IMR-90 (cell line): ENCODE results near the gene MTFR1L. TPM values are rescaled to one million over a fixed set of nuclear protein-coding genes. Genes with fewer than 3 reads are reported as not detected.

ENCODE experiments used
- ATAC-seq: fragments of 200-7000 bp; cut with Tn5 transposase; 2 replicates; pipeline ENCODE4 v1.9.1; 2020; ENCODE audit warnings: low read depth, mild to moderate bottlenecking, moderate library complexity
- BruUV-seq: library from RNA; stranded (reverse); fragments of 400-500 nt; replicated peaks from 2 replicates; lab custom pipeline; 2021; lab: Mats Ljungman, UMichigan
- CTCF ChIA-PET: fragments of 300-600 bp; formaldehyde crosslinking; extraction: SDS; loops from one replicate; lab custom pipeline; 2021; ENCODE audit warnings: antibody characterized with exemption; lab: Yijun Ruan, JAX
- POLR2A ChIA-PET: fragments of 300-600 bp; sonication (Branson Sonifier 250); formaldehyde crosslinking; loops from one replicate; lab custom pipeline; 2022; ENCODE audit warnings: antibody characterized with exemption; ENCODE audit not compliant: unreplicated experiment; lab: Charles Lee
- DNase-seq: peaks from one replicate; pipeline ENCODE4 v3.0.0; 2013
- H2AFZ ChIP-seq: replicated peaks from 2 replicates; pipeline ENCODE3; 2013; ENCODE audit warnings: low read length, mild to moderate bottlenecking; ENCODE audit not compliant: poor library complexity
- H2AK5ac ChIP-seq: 2 replicates; pipeline ENCODE4 v1.6.1; 2013; ENCODE audit warnings: low read depth, low read length, inconsistent platforms
- H2AK9ac ChIP-seq: replicated peaks from 2 replicates; pipeline ENCODE3; 2013; ENCODE audit warnings: mild to moderate bottlenecking, low read depth, low read length, moderate library complexity; ENCODE audit not compliant: poor library complexity
- H2BK120ac ChIP-seq: 2 replicates; pipeline ENCODE4 v1.6.1; 2013; ENCODE audit warnings: low read depth, low read length, inconsistent platforms
- H2BK15ac ChIP-seq: 3 replicates; pipeline ENCODE4 v1.6.1; 2013; ENCODE audit warnings: low read depth, low read length, inconsistent platforms
- H2BK20ac ChIP-seq: 2 replicates; pipeline ENCODE4 v1.6.1; 2013; ENCODE audit warnings: low read depth, mild to moderate bottlenecking, inconsistent platforms, low read length, moderate library complexity
- H2BK5ac ChIP-seq: 2 replicates; pipeline ENCODE4 v1.6.1; 2013; ENCODE audit warnings: mild to moderate bottlenecking, low read depth, low read length, inconsistent platforms; ENCODE audit not compliant: poor library complexity, severe bottlenecking
- H3K14ac ChIP-seq: replicated peaks from 2 replicates; pipeline ENCODE4 v1.6.1; 2013; ENCODE audit warnings: low read depth, low read length, inconsistent platforms
- H3K18ac ChIP-seq: 2 replicates; pipeline ENCODE4 v1.6.1; 2013; ENCODE audit warnings: low read depth, low read length, control low read depth
- H3K23ac ChIP-seq: 2 replicates; pipeline ENCODE4 v1.6.1; 2013; ENCODE audit warnings: low read depth, low read length, inconsistent platforms
- H3K27ac ChIP-seq: 2 replicates; pipeline ENCODE4 v1.5.1; 2013; ENCODE audit warnings: mild to moderate bottlenecking, control low read depth, low read length; ENCODE audit not compliant: insufficient read depth
- H3K27me3 ChIP-seq: 2 replicates; pipeline ENCODE4 v1.6.1; 2013; ENCODE audit warnings: low read length; ENCODE audit not compliant: control insufficient read depth, insufficient read depth
- H3K36me3 ChIP-seq: 2 replicates; pipeline ENCODE4 v1.6.1; 2013; ENCODE audit warnings: low read length, mixed read lengths; ENCODE audit not compliant: control insufficient read depth, insufficient read depth
- H3K4ac ChIP-seq: 2 replicates; pipeline ENCODE4 v1.6.1; 2013; ENCODE audit warnings: low read depth, low read length, inconsistent platforms
- H3K4me1 ChIP-seq: 2 replicates; pipeline ENCODE4 v1.6.1; 2013; ENCODE audit warnings: low read length, mixed read lengths; ENCODE audit not compliant: control insufficient read depth, insufficient read depth
- H3K4me2 ChIP-seq: 2 replicates; pipeline ENCODE4 v1.6.1; 2013; ENCODE audit warnings: low read depth, mild to moderate bottlenecking, control low read depth, low read length, moderate library complexity
- H3K4me3 ChIP-seq: 2 replicates; pipeline ENCODE4 v1.5.1; 2013; ENCODE audit warnings: low read depth, mild to moderate bottlenecking, control low read depth, low read length, moderate library complexity; ENCODE audit not compliant: insufficient read depth
- H3K56ac ChIP-seq: 2 replicates; pipeline ENCODE4 v1.6.1; 2013; ENCODE audit warnings: low read length, inconsistent platforms; ENCODE audit not compliant: insufficient read depth; ENCODE audit errors: extremely low read depth
- H3K79me1 ChIP-seq, 2 experiments: 2 replicates each; pipeline ENCODE4 v1.6.1; 2013; ENCODE audit warnings: low read length in 2 of 2, inconsistent platforms in 1 of 2, low read depth in 1 of 2
- H3K9ac ChIP-seq: 2 replicates; pipeline ENCODE4 v1.6.1; 2013; ENCODE audit warnings: low read depth, low read length, control low read depth
- H3K9me1 ChIP-seq: 2 replicates; pipeline ENCODE4 v1.6.1; 2013; ENCODE audit warnings: low read length, inconsistent platforms; ENCODE audit not compliant: insufficient read depth
- H3K9me3 ChIP-seq: 2 replicates; pipeline ENCODE4 v1.6.1; 2013; ENCODE audit warnings: low read length; ENCODE audit not compliant: control insufficient read depth, insufficient read depth
- H4K20me1 ChIP-seq: 2 replicates; pipeline ENCODE4 v1.6.1; 2013; ENCODE audit warnings: low read length, inconsistent platforms; ENCODE audit not compliant: insufficient read depth
- H4K5ac ChIP-seq: 2 replicates; pipeline ENCODE4 v1.6.1; 2013; ENCODE audit warnings: mild to moderate bottlenecking, low read depth, low read length, control low read depth
- H4K8ac ChIP-seq, 2 experiments: 2 replicates each; pipeline ENCODE4 v1.6.1; 2013; ENCODE audit warnings: low read depth in 2 of 2, low read length in 2 of 2, control low read depth in 1 of 2, inconsistent platforms in 1 of 2
- H4K91ac ChIP-seq: 2 replicates; pipeline ENCODE4 v1.6.1; 2013; ENCODE audit warnings: low read depth, low read length, inconsistent platforms; ENCODE audit not compliant: insufficient read depth
- BHLHE40 ChIP-seq: fragments of 150-350 bp; IDR thresholded peaks from 2 replicates; pipeline ENCODE4 v1.6.1; 2016; ENCODE audit warnings: mild to moderate bottlenecking, low read depth, low read length
- CEBPB ChIP-seq: IDR thresholded peaks from 2 replicates; pipeline ENCODE4 v1.6.1; 2012; ENCODE audit warnings: low read depth, low read length, improper control_type of control experiment
- CHD1 ChIP-seq: IDR thresholded peaks from 2 replicates; pipeline ENCODE4 v1.6.1; 2012; ENCODE audit warnings: low read depth, low read length, improper control_type of control experiment
- CTCF ChIP-seq: conservative IDR thresholded peaks from 2 replicates; pipeline ENCODE4 v1.5.1; 2012; ENCODE audit warnings: mild to moderate bottlenecking, low read depth, low read length, improper control_type of control experiment
- MAFK ChIP-seq: IDR thresholded peaks from 2 replicates; pipeline ENCODE4 v1.6.1; 2012; ENCODE audit warnings: low read depth, low read length, improper control_type of control experiment
- MAZ ChIP-seq: IDR thresholded peaks from 2 replicates; pipeline ENCODE4 v1.6.1; 2012; ENCODE audit warnings: low read depth, mild to moderate bottlenecking, low read length, improper control_type of control experiment, moderate library complexity, borderline replicate concordance
- MXI1 ChIP-seq: IDR thresholded peaks from 2 replicates; pipeline ENCODE4 v1.6.1; 2012; ENCODE audit warnings: low read depth, mild to moderate bottlenecking, low read length, moderate library complexity, borderline replicate concordance
- NFE2L2 ChIP-seq: fragments of 150-350 bp; IDR thresholded peaks from 2 replicates; pipeline ENCODE4 v1.6.1; 2016; ENCODE audit warnings: low read depth, mild to moderate bottlenecking, low read length
- POLR2A ChIP-seq: IDR thresholded peaks from 2 replicates; pipeline ENCODE4 v1.6.1; 2012; ENCODE audit warnings: mild to moderate bottlenecking, low read depth, low read length
- RCOR1 ChIP-seq: IDR thresholded peaks from 2 replicates; pipeline ENCODE4 v1.6.1; 2012; ENCODE audit warnings: mild to moderate bottlenecking, low read length, improper control_type of control experiment; ENCODE audit not compliant: insufficient replicate concordance
- RFX5 ChIP-seq: IDR thresholded peaks from 2 replicates; pipeline ENCODE4 v1.8.0; 2012; ENCODE audit warnings: low read depth, mild to moderate bottlenecking, low read length, moderate library complexity
- SMC3 ChIP-seq: fragments of 150-350 bp; IDR thresholded peaks from 2 replicates; pipeline ENCODE4 v1.6.1; 2016; ENCODE audit warnings: low read depth, mild to moderate bottlenecking, antibody characterized with exemption, low read length, moderate library complexity
- WGBS, 2 experiments: methylation state at CpG; one replicate each; pipeline versions ENCODE4 v1.1.5 to v1.1.7; 2013; ENCODE audit warnings: missing lambda C conversion rate in 2 of 2; ENCODE audit not compliant: insufficient read length in 1 of 2; ENCODE audit errors: extremely low coverage in 2 of 2; 5-methylcytosine and 5-hydroxymethylcytosine counted together
- dilution Hi-C: fragments of 300-500 bp; cut with HindIII; formaldehyde crosslinking; loops from one replicate; pipeline ENCODE4 v1.14.3; 2018; ENCODE audit warnings: low sequenced_read_pairs; ENCODE audit not compliant: unreplicated experiment
- in situ Hi-C: fragments of 300-500 bp; cut with MboI; formaldehyde crosslinking; loops from 3 replicates; pipeline ENCODE4 v1.14.3; 2019; ENCODE audit warnings: low sequenced_read_pairs, inconsistent platforms, mixed read lengths
- intact Hi-C: fragments of 100-400 bp; cut with micrococcal nuclease; formaldehyde crosslinking; loops from 2 replicates; pipeline ENCODE4 v1.10.0; 2022
- polyA plus RNA-seq, 3 experiments: library from polyadenylated mRNA; depleted of rRNA; stranded (reverse); fragments of >200 nt; gene quantifications; 2 replicates each; pipeline ENCODE4 v1.2.3, GENCODE V29; 2012; ENCODE audit warnings: low replicate concordance in 1 of 3
- total RNA-seq: library from RNA; depleted of rRNA; stranded (reverse); fragments of >200 nt; gene quantifications from 2 replicates; pipeline ENCODE4 v1.2.3, GENCODE V29; 2012
- TF ChIP-seq, protein P1 (sequence below): fragments of 150-350 bp; IDR thresholded peaks from 2 replicates; pipeline ENCODE4 v1.6.1; 2016; ENCODE audit warnings: low read depth, mild to moderate bottlenecking, low read length, moderate library complexity, borderline replicate concordance
- TF ChIP-seq, protein P2 (sequence below): fragments of 150-350 bp; IDR thresholded peaks from 2 replicates; pipeline ENCODE4 v1.6.1; 2017; ENCODE audit warnings: mild to moderate bottlenecking, antibody characterized with exemption, low read length, low read depth

MTFR1L gene
- total and polyA plus RNA-seq, 2 of the 4 experiments (the other 2 are of a cell fraction): 69.1 to 69.7 TPM

GRCh38 chr1:25774206-25774803, 45.4 kb upstream of the MTFR1L start:
- intact Hi-C loops (no loop called here), in situ Hi-C loops (no loop called here), dilution Hi-C loops (no loop called here)
- no peak overlapping the region for H2BK15ac ChIP-seq
- no peak overlapping the region for H4K91ac ChIP-seq
- H3K4me1 ChIP-seq: peaks cover 4% of the 10 kb centered on the region; the same call in 1 of the 2 replicates
- ChIA-PET POLR2A (no interaction called here), CTCF (no interaction called here)
- peaks cover 28% of the 10 kb centered on the region; the same call in 1 of the 2 replicates for H3K36me3 ChIP-seq
- no peak overlapping the region for H2BK120ac ChIP-seq
- no peak overlapping the region for H3K4me2 ChIP-seq
- peaks cover 6% of the 10 kb centered on the region for H3K9me1 ChIP-seq
- DNase-seq (no peak), ATAC-seq (no peak)
- H3K56ac ChIP-seq: no peak overlapping the region
- no peaks in the 10 kb centered on the region for H3K79me1 ChIP-seq
- H2BK5ac ChIP-seq: no peak overlapping the region
- no peak overlapping the region for H2BK20ac ChIP-seq
- no peak overlapping the region for H4K5ac ChIP-seq
- 77% methylated on average over 4 of the region's 13 CpGs; no CpG with 5 or more reads in 1 of the 2 experiments for WGBS, 2 experiments
- no peak overlapping the region for H3K18ac ChIP-seq
- no TSS peak for BruUV-seq
- no peak overlapping the region for H3K14ac ChIP-seq
- no peak overlapping the region for H3K27ac ChIP-seq
- H3K27me3 ChIP-seq: no peaks in the 10 kb centered on the region
- no peaks in the 10 kb centered on the region for H3K9me3 ChIP-seq
- H2AK9ac ChIP-seq: no peak overlapping the region
- H2AK5ac ChIP-seq: no peak overlapping the region
- no peak overlapping the region for H4K8ac ChIP-seq
- H2AFZ ChIP-seq: no peak overlapping the region
- no peak for TF ChIP-seq POLR2A
- TF ChIP-seq, protein P1, sequence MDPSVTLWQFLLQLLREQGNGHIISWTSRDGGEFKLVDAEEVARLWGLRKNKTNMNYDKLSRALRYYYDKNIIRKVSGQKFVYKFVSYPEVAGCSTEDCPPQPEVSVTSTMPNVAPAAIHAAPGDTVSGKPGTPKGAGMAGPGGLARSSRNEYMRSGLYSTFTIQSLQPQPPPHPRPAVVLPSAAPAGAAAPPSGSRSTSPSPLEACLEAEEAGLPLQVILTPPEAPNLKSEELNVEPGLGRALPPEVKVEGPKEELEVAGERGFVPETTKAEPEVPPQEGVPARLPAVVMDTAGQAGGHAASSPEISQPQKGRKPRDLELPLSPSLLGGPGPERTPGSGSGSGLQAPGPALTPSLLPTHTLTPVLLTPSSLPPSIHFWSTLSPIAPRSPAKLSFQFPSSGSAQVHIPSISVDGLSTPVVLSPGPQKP: no peak
- TF ChIP-seq CTCF: no peak
- no peak for TF ChIP-seq RFX5
- TF ChIP-seq, protein P2, sequence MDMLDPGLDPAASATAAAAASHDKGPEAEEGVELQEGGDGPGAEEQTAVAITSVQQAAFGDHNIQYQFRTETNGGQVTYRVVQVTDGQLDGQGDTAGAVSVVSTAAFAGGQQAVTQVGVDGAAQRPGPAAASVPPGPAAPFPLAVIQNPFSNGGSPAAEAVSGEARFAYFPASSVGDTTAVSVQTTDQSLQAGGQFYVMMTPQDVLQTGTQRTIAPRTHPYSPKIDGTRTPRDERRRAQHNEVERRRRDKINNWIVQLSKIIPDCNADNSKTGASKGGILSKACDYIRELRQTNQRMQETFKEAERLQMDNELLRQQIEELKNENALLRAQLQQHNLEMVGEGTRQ: no peak
- TF ChIP-seq SMC3: no peak
- no peak for TF ChIP-seq MXI1
- TF ChIP-seq MAZ: no peak
- TF ChIP-seq BHLHE40: no peak
- TF ChIP-seq RCOR1: no peak
- no peak for TF ChIP-seq CEBPB
- no peak for TF ChIP-seq MAFK
- no peak for TF ChIP-seq NFE2L2
- TF ChIP-seq CHD1: no peak
- no peak overlapping the region for H3K23ac ChIP-seq
- no peaks in the 10 kb centered on the region for H4K20me1 ChIP-seq
- H3K9ac ChIP-seq: no peak overlapping the region
- H3K4me3 ChIP-seq: no peak overlapping the region
- no peak overlapping the region for H3K4ac ChIP-seq
